Bronchial epithelial cell (primary cell): ENCODE measurements around the gene PSD2. TPM values are rescaled to one million over a fixed set of nuclear protein-coding genes. Genes with fewer than 3 reads are reported as not detected.

Experiments used
- DNase-seq: peaks from one replicate; pipeline ENCODE4 v3.0.0-alpha.2; 2010; ENCODE audit warnings: low read depth
- FAIRE-seq: peaks from 2 replicates; lab custom pipeline; 2011; peaks lifted over from hg19 to GRCh38; lab: Jason Lieb, UNC
- H3K27me3 ChIP-seq: 2 replicates; pipeline ENCODE4 v1.5.1; 2011; ENCODE audit warnings: low read length; ENCODE audit not compliant: control insufficient read depth, insufficient read depth
- H3K36me3 ChIP-seq: 2 replicates; pipeline ENCODE4 v1.5.1; 2011; ENCODE audit warnings: low read length; ENCODE audit not compliant: control insufficient read depth, insufficient read depth
- H3K4me3 ChIP-seq: 2 replicates; pipeline ENCODE4 v1.5.1; 2011; ENCODE audit warnings: mild to moderate bottlenecking, low read depth, low read length, control low read depth
- CTCF ChIP-seq: IDR thresholded peaks from 2 replicates; pipeline ENCODE4 v1.5.1; 2011; ENCODE audit warnings: mild to moderate bottlenecking, moderate library complexity, low read length, control low read depth, inconsistent platforms; ENCODE audit not compliant: insufficient read depth, severe bottlenecking
- total RNA-seq: library from RNA; depleted of rRNA; stranded (reverse); fragments of >200 nt; gene quantifications from 2 replicates; pipeline ENCODE4 v1.2.1, GENCODE V29; 2014

The PSD2 gene
- total RNA-seq, 1 donor from 2014 or later, result under 0.01 TPM

DNA sequence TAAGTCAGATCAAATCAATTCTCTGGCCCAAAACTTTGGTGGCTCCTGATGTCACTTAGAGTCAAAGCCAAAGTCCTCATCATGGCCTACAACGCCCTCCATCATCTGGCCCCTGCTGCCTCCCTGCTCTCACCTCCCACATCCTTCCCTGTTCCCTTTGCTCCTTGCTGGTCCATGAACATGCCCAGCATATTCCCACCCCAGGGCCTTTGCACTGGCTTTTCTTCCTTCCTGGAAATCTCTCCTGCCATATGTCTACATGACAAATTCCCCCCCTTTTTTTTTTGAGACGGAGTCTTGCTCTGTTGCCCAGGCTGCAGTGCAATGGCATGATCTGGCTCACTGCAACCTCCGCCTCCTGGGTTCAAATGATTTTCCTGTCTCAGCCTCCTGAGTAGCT is 11.1 kb upstream of the PSD2 start:
- TF ChIP-seq CTCF, result no peak
- FAIRE-seq, result no peak

GRCh38 chr5:139787257-139787567 is 8.4 kb upstream of the PSD2 start:
- no peak for TF ChIP-seq CTCF
- Histone ChIP-seq H3K4me3 (no peak overlapping the region), H3K36me3 (no peaks in the 10 kb centered on the region), H3K27me3 (no peaks in the 10 kb centered on the region)
- DNase-seq, result no peak
- no peak for FAIRE-seq

More for the DNA sequence above, 11.1 kb upstream of the PSD2 start:
- no peaks in the 10 kb centered on the region for H3K36me3 ChIP-seq
- no peak overlapping the region for H3K4me3 ChIP-seq
- no peak for DNase-seq
- no peaks in the 10 kb centered on the region for H3K27me3 ChIP-seq

- FAIRE-seq, result no peak
- Histone ChIP-seq H3K27me3 (no peaks in the 10 kb centered on the region), H3K36me3 (no peaks in the 10 kb centered on the region), H3K4me3 (peak overlapping the region; percentile 49)
- peak; percentile 52 for DNase-seq
- peak; percentile 95 for TF ChIP-seq CTCF
Measured at GRCh38 chr5:139787568-139788293, 7.9 kb upstream of the PSD2 start.

DNA sequence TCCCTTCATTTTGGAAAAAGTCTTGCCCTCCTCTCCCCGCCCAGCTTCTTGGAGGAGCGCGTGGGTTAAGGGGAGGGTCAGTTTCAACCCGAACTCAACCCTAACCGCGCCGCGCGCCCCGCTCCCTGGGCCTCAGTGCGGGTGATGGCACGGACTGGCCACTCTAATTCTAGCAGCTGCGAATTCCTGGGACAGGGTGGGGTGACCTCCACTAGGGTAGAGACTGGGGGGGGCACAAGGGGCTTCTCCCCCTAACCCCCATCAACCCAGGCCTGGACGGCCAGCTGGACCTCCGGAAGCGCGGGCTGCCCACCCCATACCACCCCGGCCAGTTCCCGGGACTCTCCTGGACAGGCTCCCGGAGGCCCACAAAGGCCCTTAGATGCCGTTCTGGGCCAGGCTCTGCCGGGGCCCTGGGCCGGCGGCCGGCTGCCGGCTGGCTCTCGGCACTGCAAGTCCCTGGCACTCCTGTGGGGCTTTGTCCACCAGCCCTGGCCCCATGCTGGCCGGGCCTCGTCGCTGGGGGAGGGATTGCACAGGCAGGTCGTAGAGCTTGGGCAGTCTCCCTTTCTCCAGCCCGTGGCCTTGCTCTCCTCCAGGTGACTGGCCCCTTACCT is 7.2 kb upstream of the PSD2 start:
- Histone ChIP-seq H3K27me3 (peaks cover under 1% of the 10 kb centered on the region), H3K4me3 (peak overlapping the region; percentile 49), H3K36me3 (no peaks in the 10 kb centered on the region)
- DNase-seq, result no peak
- TF ChIP-seq CTCF, result no peak
- FAIRE-seq, result no peak

GRCh38 chr5:139789116-139789844 is 6.3 kb upstream of the PSD2 start:
- Histone ChIP-seq H3K27me3 (peaks cover 5% of the 10 kb centered on the region), H3K36me3 (no peaks in the 10 kb centered on the region), H3K4me3 (no peak overlapping the region)
- DNase-seq, result no peak
- FAIRE-seq, result no peak
- no peak for TF ChIP-seq CTCF
